Panc1 (cell line): ENCODE measurements around the gene ZBTB46. TPM values are rescaled to one million over a fixed set of nuclear protein-coding genes. Genes with fewer than 3 reads are reported as not detected.

Experiments
- ATAC-seq: fragments of 200-7000 bp; cut with Tn5 transposase; 2 replicates; pipeline ENCODE4 v1.9.1; 2020; ENCODE audit warnings: mild to moderate bottlenecking, moderate library complexity
- BruUV-seq: library from RNA; stranded (reverse); fragments of 400-500 nt; replicated peaks from 2 replicates; lab custom pipeline; 2021; lab: Mats Ljungman, UMichigan
- CTCF ChIA-PET: fragments of 300-600 bp; sonication (Branson Sonifier 250); formaldehyde crosslinking; loops from one replicate; lab custom pipeline; 2022; ENCODE audit warnings: antibody characterized with exemption; lab: Charles Lee
- POLR2A ChIA-PET: fragments of 300-600 bp; sonication (Branson Sonifier 250); formaldehyde crosslinking; loops from one replicate; lab custom pipeline; 2022; ENCODE audit warnings: antibody characterized with exemption; lab: Charles Lee
- DNase-seq: peaks from one replicate; pipeline ENCODE4 v3.0.0-alpha.2; 2010; ENCODE audit warnings: low read depth, low spot score
- H3K27ac ChIP-seq: 2 replicates; pipeline ENCODE4 v1.5.1; 2011; ENCODE audit warnings: mild to moderate bottlenecking, low read length, inconsistent platforms
- H3K27me3 ChIP-seq: fragments of 200-500 bp; sonication (Bioruptor generic); 2 replicates; pipeline ENCODE4 v1.6.0; 2014; ENCODE audit warnings: low read length, inconsistent platforms; ENCODE audit not compliant: control insufficient read depth, insufficient read depth
- H3K36me3 ChIP-seq: fragments of 200-500 bp; sonication (Bioruptor generic); 2 replicates; pipeline ENCODE4 v1.5.1; 2014; ENCODE audit warnings: inconsistent platforms, mild to moderate bottlenecking, low read length, moderate library complexity; ENCODE audit not compliant: control insufficient read depth, insufficient read depth
- H3K4me1 ChIP-seq: 2 replicates; pipeline ENCODE4 v1.5.1; 2011; ENCODE audit warnings: inconsistent platforms, mild to moderate bottlenecking, low read length, moderate library complexity; ENCODE audit not compliant: control insufficient read depth, insufficient read depth
- H3K4me3 ChIP-seq, 2 experiments: 2 replicates each; pipeline ENCODE4 v1.5.1; 2011 to 2012; ENCODE audit warnings: low read depth in 2 of 2, low read length in 2 of 2, mild to moderate bottlenecking in 2 of 2, inconsistent platforms in 1 of 2, moderate library complexity in 1 of 2
- H3K9me3 ChIP-seq: fragments of 200-500 bp; sonication (Bioruptor generic); 2 replicates; pipeline ENCODE4 v1.5.1; 2014; ENCODE audit warnings: low read depth, mild to moderate bottlenecking, inconsistent platforms, low read length, moderate library complexity; ENCODE audit not compliant: control insufficient read depth, insufficient read depth
- POLR2AphosphoS5 ChIP-seq: IDR thresholded peaks from 2 replicates; pipeline ENCODE4 v1.6.1; 2012; ENCODE audit warnings: mild to moderate bottlenecking, low read depth, low read length, moderate library complexity
- SIN3A ChIP-seq: IDR thresholded peaks from 2 replicates; pipeline ENCODE4 v1.6.1; 2012; ENCODE audit warnings: low read depth, mild to moderate bottlenecking, low read length, moderate library complexity, borderline replicate concordance; ENCODE audit not compliant: insufficient read depth
- TCF7L2 ChIP-seq: IDR thresholded peaks from 2 replicates; pipeline ENCODE4 v1.6.1; 2011; ENCODE audit warnings: mild to moderate bottlenecking, low read depth, low read length, inconsistent platforms
- in situ Hi-C: cut with HindIII; loops from 2 replicates; pipeline ENCODE4 v1.10.0; 2016; ENCODE audit warnings: low sequenced_read_pairs, low pct_unique_long_range_greater_than_20kb
- intact Hi-C: fragments of 100-400 bp; cut with micrococcal nuclease; formaldehyde crosslinking; loops from one replicate; pipeline ENCODE4 v1.10.0; 2022; ENCODE audit not compliant: unreplicated experiment
- total RNA-seq: library from RNA; stranded (reverse); gene quantifications from one replicate; pipeline ENCODE4 v1.2.1, GENCODE V29; 2021; ENCODE audit not compliant: unreplicated experiment
- TF ChIP-seq, protein P1 (sequence below): fragments of 450-650 bp; IDR thresholded peaks from 2 replicates; pipeline ENCODE4 v1.5.1; 2017; ENCODE audit warnings: mild to moderate bottlenecking
- TF ChIP-seq, protein P2 (sequence below), 2 experiments: IDR thresholded peaks; 2 replicates each; pipeline ENCODE4 v1.6.1; 2011 to 2012; ENCODE audit warnings: low read depth in 2 of 2, control low read depth in 1 of 2, low read length in 1 of 2, mild to moderate bottlenecking in 1 of 2, moderate library complexity in 1 of 2; ENCODE audit not compliant: insufficient read depth in 1 of 2

ZBTB46 gene
- total RNA-seq, 1 experiment from 2014 or later = 15.2 TPM

DNA sequence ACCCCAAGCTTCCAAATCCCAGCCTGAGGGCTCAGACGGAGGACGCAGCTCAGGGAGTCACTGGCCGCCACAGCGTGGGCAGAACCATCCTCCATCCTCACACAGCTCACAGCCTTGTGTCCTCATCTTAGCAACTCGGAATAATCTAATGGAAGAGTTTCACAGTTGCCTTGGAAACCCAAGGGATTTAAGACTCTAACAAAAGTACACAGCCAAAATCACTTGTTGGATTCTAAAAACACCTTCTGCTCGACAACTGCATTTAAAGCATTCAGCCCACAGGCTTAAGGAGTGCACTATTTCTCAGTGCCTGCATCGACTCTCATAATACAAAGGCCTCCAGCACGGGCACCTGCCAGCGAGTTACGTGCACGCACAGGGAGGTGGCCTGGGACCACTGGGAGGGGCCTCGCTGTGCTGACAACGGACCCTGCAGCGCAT, 45.4 kb downstream of the ZBTB46 start:
- H3K4me1 ChIP-seq = no peaks in the 10 kb centered on the region
- no peaks in the 10 kb centered on the region for H3K9me3 ChIP-seq
- TF ChIP-seq, protein P1, sequence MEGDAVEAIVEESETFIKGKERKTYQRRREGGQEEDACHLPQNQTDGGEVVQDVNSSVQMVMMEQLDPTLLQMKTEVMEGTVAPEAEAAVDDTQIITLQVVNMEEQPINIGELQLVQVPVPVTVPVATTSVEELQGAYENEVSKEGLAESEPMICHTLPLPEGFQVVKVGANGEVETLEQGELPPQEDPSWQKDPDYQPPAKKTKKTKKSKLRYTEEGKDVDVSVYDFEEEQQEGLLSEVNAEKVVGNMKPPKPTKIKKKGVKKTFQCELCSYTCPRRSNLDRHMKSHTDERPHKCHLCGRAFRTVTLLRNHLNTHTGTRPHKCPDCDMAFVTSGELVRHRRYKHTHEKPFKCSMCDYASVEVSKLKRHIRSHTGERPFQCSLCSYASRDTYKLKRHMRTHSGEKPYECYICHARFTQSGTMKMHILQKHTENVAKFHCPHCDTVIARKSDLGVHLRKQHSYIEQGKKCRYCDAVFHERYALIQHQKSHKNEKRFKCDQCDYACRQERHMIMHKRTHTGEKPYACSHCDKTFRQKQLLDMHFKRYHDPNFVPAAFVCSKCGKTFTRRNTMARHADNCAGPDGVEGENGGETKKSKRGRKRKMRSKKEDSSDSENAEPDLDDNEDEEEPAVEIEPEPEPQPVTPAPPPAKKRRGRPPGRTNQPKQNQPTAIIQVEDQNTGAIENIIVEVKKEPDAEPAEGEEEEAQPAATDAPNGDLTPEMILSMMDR = no peak
- TF ChIP-seq SIN3A = no peak
- TF ChIP-seq, protein P2, sequence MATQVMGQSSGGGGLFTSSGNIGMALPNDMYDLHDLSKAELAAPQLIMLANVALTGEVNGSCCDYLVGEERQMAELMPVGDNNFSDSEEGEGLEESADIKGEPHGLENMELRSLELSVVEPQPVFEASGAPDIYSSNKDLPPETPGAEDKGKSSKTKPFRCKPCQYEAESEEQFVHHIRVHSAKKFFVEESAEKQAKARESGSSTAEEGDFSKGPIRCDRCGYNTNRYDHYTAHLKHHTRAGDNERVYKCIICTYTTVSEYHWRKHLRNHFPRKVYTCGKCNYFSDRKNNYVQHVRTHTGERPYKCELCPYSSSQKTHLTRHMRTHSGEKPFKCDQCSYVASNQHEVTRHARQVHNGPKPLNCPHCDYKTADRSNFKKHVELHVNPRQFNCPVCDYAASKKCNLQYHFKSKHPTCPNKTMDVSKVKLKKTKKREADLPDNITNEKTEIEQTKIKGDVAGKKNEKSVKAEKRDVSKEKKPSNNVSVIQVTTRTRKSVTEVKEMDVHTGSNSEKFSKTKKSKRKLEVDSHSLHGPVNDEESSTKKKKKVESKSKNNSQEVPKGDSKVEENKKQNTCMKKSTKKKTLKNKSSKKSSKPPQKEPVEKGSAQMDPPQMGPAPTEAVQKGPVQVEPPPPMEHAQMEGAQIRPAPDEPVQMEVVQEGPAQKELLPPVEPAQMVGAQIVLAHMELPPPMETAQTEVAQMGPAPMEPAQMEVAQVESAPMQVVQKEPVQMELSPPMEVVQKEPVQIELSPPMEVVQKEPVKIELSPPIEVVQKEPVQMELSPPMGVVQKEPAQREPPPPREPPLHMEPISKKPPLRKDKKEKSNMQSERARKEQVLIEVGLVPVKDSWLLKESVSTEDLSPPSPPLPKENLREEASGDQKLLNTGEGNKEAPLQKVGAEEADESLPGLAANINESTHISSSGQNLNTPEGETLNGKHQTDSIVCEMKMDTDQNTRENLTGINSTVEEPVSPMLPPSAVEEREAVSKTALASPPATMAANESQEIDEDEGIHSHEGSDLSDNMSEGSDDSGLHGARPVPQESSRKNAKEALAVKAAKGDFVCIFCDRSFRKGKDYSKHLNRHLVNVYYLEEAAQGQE (IDR thresholded peaks at IDR 0.05; ENCODE audit: insufficient read depth in 1 of 2, low read depth in 2 of 2, low read length in 1 of 2) = no peak
- TF ChIP-seq POLR2AphosphoS5 = no peak
- no peak for TF ChIP-seq TCF7L2
- intact Hi-C loops (no loop called here), in situ Hi-C loops (no loop called here)
- ChIA-PET POLR2A (no interaction called here), CTCF (no interaction called here)
- no peaks in the 10 kb centered on the region for H3K36me3 ChIP-seq
- H3K4me3 ChIP-seq = no peak overlapping the region
- no peak for ATAC-seq
- no peak overlapping the region for H3K27ac ChIP-seq
- H3K27me3 ChIP-seq = no peaks in the 10 kb centered on the region
- BruUV-seq = no TSS peak
- DNase-seq = no peak

DNA sequence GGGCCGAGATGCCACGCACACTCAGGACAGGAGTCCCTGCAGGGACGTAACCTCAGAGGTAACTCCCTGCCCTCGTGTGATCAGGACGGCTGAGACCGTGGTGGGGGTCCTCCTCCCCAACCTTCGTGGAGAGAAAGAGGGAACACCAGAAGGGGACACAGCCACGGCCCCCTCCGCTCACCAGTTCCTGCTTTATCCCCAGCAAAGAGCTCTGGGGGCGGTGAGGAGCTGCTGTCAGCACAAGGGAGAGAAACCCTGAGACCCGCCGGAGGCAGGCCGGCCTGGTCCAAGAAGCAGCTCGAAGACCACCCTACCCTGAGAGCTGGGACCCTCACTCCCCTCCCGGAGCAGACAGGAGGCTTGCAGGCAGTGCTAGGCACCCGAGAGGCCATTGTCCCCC, 47.1 kb downstream of the ZBTB46 start:
- no peaks in the 10 kb centered on the region for H3K4me1 ChIP-seq
- H3K27ac ChIP-seq = no peak overlapping the region
- intact Hi-C loops = no loop called here
- no peak for DNase-seq
- no peaks in the 10 kb centered on the region for H3K9me3 ChIP-seq
- H3K36me3 ChIP-seq = no peaks in the 10 kb centered on the region
- no peak for ATAC-seq
- CTCF ChIA-PET = interaction anchor here (0.6 kb wide), 1 partner anchor 187 kb away, joined by 15 read pairs; no protein-coding TSS in a partner anchor
- H3K27me3 ChIP-seq = no peaks in the 10 kb centered on the region
- in situ Hi-C loops = no loop called here
- TF ChIP-seq, protein P2 (IDR thresholded peaks at IDR 0.05; ENCODE audit: insufficient read depth in 1 of 2, low read depth in 2 of 2, low read length in 1 of 2) = no peak
- no peak for TF ChIP-seq POLR2AphosphoS5
- no peak for TF ChIP-seq SIN3A
- no peak for TF ChIP-seq TCF7L2
- TF ChIP-seq, protein P1 = no peak
- no TSS peak for BruUV-seq
- POLR2A ChIA-PET = no interaction called here
- no peak overlapping the region for H3K4me3 ChIP-seq
